ENCODE results near the gene ISY1.

GRCh38 chr3:129106320-129106719 lies 54.5 kb downstream of the ISY1 start:
- no peak for TF ChIP-seq CTCF (IDR thresholded peaks at IDR 0.05)
- no peak for TF ChIP-seq POLR2A (IDR thresholded peaks at IDR 0.05)
